ENCODE measurements around the gene ANKRD11.

The ANKRD11 gene

GRCh38 chr16:89401205-89401604, 89.2 kb downstream of the ANKRD11 start:
- Histone ChIP-seq H3K36me3 (ENCODE audit: insufficient read depth) (no peaks in the 10 kb centered on the region), H4K20me1 (ENCODE audit: insufficient read depth) (peaks cover 57% of the 10 kb centered on the region), H3K9ac (no peak overlapping the region), H2AFZ (ENCODE audit: low read depth) (no peak overlapping the region), H3K79me2 (ENCODE audit: insufficient read depth, low read depth) (peaks cover 92% of the 10 kb centered on the region), H3K4me1 (ENCODE audit: low read depth, poor library complexity, severe bottlenecking) (peaks cover 8% of the 10 kb centered on the region), H3K27me3 (ENCODE audit: insufficient read depth, low read depth) (no peaks in the 10 kb centered on the region), H3K4me2 (no peak overlapping the region), H3K4me3 (IDR thresholded peaks at IDR 0.05; ENCODE audit: insufficient read depth, low read depth, low read length) (no peak overlapping the region), H3K27ac (no peak overlapping the region)
- TF ChIP-seq CTCF (conservative IDR thresholded peaks at IDR 0.05; ENCODE audit: low read depth, low read length): no peak

GRCh38 chr16:89400740-89401139, 89.6 kb downstream of the ANKRD11 start:
- Histone ChIP-seq H3K4me2 (no peak overlapping the region), H3K27ac (no peak overlapping the region), H3K4me3 (IDR thresholded peaks at IDR 0.05; ENCODE audit: insufficient read depth, low read depth, low read length) (no peak overlapping the region), H3K9ac (no peak overlapping the region), H2AFZ (ENCODE audit: low read depth) (no peak overlapping the region), H4K20me1 (ENCODE audit: insufficient read depth) (peaks cover 53% of the 10 kb centered on the region), H3K4me1 (ENCODE audit: low read depth, poor library complexity, severe bottlenecking) (peaks cover 8% of the 10 kb centered on the region), H3K79me2 (ENCODE audit: insufficient read depth, low read depth) (peaks cover 92% of the 10 kb centered on the region), H3K27me3 (ENCODE audit: insufficient read depth, low read depth) (no peaks in the 10 kb centered on the region), H3K36me3 (ENCODE audit: insufficient read depth) (no peaks in the 10 kb centered on the region)
- no peak for TF ChIP-seq CTCF (conservative IDR thresholded peaks at IDR 0.05; ENCODE audit: low read depth, low read length)

- H4K20me1 ChIP-seq (ENCODE audit: insufficient read depth): peaks cover 50% of the 10 kb centered on the region
These were observed 91.4 kb downstream of the ANKRD11 start for GRCh38 chr16:89398924-89399323.

GRCh38 chr16:89397331-89397861, 93.0 kb downstream of the ANKRD11 start:
- Histone ChIP-seq H3K9ac (no peak overlapping the region), H2AFZ (ENCODE audit: low read depth) (no peak overlapping the region), H3K4me1 (ENCODE audit: low read depth, poor library complexity, severe bottlenecking) (peaks cover 8% of the 10 kb centered on the region), H3K4me2 (no peak overlapping the region), H3K36me3 (ENCODE audit: insufficient read depth) (no peaks in the 10 kb centered on the region), H3K4me3 (IDR thresholded peaks at IDR 0.05; ENCODE audit: insufficient read depth, low read depth, low read length) (no peak overlapping the region), H3K79me2 (ENCODE audit: insufficient read depth, low read depth) (peaks cover 92% of the 10 kb centered on the region), H3K27me3 (ENCODE audit: insufficient read depth, low read depth) (no peaks in the 10 kb centered on the region), H3K27ac (no peak overlapping the region), H4K20me1 (ENCODE audit: insufficient read depth) (peaks cover 52% of the 10 kb centered on the region)
- no peak for TF ChIP-seq CTCF (conservative IDR thresholded peaks at IDR 0.05; ENCODE audit: low read depth, low read length)

More at GRCh38 chr16:89398924-89399323, 91.4 kb downstream of the ANKRD11 start:
- TF ChIP-seq CTCF (conservative IDR thresholded peaks at IDR 0.05; ENCODE audit: low read depth, low read length): no peak
- Histone ChIP-seq H3K4me1 (ENCODE audit: low read depth, poor library complexity, severe bottlenecking) (peaks cover 8% of the 10 kb centered on the region), H3K27ac (no peak overlapping the region), H3K9ac (no peak overlapping the region), H3K36me3 (ENCODE audit: insufficient read depth) (no peaks in the 10 kb centered on the region), H2AFZ (ENCODE audit: low read depth) (no peak overlapping the region), H3K79me2 (ENCODE audit: insufficient read depth, low read depth) (peaks cover 92% of the 10 kb centered on the region), H3K27me3 (ENCODE audit: insufficient read depth, low read depth) (no peaks in the 10 kb centered on the region), H3K4me3 (IDR thresholded peaks at IDR 0.05; ENCODE audit: insufficient read depth, low read depth, low read length) (no peak overlapping the region), H3K4me2 (no peak overlapping the region)

Data from KMS-11 (cell line).